GM18868 (cell line): ENCODE data around the gene FANCI.

ENCODE experiments used
- ATAC-seq: cut with Tn5 transposase; IDR thresholded peaks from one replicate; pipeline ENCODE4 v1.9.1; 2021; ENCODE audit warnings: mild to moderate bottlenecking, moderate library complexity; ENCODE audit not compliant: unreplicated experiment

FANCI gene

DNA sequence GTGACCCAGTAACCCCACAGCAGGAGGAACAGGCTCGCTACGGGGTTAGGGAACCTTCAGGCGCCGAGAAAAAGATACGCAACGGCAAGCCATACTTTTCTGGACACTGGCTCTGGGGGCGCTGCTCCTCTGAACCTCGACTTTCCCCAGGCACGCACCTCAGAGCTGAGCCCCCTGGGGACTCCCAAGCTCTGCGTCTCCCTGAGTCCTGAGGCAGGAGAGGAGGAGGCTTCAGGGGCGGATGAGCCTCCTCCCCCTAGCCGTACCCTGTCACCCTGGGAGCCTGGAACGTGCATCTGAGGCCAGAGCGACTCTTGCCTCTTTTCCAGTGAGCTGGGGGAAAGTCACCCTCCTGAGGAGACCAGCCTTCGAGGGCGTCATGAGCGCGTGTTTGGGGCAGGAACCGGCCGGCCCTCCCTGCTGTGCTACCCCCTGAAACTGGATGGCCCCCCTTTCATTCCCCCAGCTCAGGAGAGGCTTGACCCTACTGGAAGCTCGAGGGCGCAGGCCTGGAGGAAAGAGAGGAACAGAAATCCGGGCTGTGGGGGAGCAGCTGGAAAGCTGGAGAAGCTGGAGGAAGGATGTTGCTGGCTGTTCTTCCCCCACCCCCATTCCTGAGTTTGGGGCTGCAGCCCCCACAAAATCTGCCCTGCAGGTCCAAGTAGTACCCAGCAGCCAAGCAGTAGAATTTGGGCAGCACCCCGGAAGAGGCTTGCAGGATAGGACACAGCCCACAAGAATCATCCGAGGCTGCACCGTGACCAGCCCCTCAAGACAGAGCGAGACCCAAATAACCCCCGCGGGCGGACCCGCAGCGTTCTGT lies 115.9 kb downstream of the FANCI start:
- no peak for ATAC-seq

DNA sequence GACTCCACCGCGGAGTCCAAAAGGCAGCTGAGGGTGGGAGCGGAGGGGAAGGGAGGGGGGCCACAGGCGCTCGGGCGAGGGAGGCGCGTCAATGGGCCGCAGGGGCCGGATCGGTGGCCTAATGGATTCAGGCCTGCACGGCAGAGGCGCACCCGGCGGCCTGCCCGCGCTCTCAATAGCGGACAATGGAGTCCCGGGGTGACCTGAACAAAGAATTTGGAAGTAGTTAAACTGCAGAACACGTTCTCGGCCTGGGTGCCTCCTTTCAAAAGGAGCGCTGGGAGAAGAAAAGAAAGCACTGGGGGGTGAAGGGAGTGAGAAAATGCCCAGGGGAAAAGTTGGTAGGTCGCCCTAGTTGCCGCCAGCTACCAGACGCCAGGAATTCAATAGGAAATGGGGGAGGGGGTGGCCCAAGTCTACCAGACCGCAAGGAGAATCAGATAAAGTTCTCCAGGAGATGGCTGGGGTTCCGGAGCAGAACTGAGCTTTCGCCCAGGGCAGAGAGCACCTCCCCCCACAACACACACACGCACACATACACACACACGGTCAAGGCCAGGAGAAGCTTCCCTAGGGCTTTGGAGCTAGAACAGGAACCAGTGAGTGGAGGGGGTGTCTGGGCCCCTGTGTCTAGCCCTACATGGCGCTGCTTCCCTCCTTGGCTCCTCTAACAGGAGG lies 116.7 kb downstream of the FANCI start:
- no peak for ATAC-seq

DNA sequence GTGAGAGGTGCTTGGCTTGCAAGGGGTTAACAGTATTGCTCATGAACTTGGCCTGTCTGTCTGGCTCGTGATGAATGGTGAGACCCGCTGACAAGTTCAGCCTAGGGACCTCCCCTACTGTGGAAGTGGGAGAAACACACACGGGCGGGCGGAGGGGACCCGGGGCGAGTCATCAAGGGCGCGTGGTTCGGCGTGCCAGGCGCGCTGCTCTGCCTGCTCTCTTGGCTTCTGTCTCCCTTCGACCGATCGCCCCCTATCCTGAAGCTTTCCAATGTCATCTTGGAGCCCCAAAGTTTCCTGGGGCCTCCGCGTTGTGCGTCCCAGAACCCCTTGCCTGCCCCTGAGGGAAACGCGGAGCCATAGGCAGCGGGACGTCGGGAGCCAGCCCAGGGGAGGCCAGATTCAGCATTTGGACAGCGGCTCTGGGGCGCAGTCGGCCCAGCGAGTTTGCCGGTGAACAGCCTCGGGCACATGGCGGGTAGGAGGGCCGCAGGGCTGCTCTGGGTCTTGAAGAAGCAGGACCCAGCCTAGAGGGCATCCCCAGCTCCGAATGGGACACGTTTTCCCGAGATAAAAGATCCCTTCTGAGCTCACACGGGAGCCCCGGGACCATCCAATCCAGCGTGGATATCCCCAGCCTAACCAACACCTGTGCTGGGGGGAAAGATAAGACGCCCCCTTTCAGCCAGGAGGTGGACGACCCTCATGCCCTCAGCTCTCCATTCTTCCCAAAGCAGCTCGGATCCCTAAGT lies 117.8 kb downstream of the FANCI start:
- ATAC-seq: no peak

DNA sequence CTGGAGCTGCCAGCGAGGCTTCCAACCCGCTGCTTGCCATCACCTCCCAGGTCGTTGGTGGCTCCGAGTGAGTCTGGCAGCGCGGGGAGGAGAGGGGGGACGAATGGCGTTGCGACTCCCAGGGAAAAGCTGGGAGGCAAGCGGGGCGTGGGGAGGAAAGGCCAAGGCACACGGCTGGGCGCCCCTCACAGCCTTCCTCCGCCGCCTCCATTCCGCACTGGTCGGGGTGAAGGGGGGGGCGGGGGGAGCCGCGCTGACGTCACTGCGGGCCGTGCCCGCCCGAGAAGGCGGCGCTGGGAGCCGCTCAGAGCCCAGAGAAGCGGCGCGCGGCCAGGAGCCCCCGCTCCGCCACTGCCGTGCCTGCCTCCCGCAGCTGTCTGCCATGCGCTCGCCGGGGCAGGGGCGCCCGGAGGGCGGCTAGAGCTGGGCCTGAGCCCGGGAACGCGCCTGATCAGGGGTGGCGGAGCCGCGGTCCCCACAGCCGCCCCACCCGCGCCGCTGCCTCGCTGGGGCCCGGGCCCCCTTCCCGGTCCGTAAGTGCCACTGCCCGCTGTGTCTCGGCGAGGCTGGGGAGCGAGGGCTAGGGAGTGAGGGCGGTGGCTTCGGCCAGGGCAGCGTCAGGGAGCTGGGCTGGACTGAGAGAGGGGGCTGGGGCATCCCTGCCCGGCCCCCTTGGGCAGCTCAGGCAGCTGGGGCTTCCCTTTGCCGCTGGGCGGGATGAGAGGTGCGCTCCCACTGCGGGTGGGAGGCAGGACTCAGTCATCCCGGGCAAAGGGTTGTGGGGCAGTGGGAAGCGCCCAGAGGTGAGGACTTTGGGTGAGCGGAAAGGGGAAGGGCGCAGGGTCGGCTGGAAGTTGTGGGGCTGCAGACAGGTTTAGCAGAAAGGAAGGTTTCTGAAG lies 118.7 kb downstream of the FANCI start:
- ATAC-seq: no peak

DNA sequence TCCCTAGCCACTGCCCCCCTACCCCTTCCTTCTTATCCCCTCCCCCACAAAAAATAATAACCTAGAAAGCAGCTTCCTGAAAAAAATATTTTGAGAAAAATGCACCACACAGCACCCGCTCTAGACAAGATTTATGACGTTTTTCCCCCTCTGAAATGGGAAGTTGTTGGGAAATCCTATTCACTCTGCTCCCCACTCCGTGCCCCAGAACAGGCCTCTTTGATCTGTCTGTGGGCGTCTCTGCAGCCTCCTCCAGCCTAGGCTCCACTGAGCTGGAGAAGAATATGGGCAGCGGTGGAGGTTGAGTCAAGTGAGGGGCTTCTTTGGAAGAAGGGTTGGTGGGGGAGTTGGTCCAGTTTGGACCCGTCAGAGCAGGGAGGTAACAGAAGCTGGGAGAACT lies 119.4 kb downstream of the FANCI start:
- no peak for ATAC-seq

DNA sequence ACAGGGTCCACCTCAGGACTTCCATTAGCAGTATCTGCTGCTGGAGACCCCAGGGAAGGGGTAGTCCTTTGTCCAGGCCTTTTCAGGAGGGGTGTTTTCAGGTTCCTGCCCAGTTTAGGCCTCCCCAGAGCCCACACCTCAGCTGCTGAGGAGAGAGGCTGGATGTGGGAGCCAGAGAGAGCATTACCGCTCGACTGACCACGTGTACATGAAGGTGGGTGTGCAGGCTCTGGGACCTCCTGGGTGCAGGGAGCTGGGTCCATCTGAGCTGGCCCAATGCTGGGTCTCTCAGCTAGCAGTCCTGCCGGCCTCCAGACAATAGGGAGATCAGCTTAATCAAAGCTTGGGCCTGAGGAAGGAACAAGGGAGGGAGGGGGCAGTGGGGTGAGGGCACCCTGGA lies 120.0 kb downstream of the FANCI start:
- no peak for ATAC-seq

DNA sequence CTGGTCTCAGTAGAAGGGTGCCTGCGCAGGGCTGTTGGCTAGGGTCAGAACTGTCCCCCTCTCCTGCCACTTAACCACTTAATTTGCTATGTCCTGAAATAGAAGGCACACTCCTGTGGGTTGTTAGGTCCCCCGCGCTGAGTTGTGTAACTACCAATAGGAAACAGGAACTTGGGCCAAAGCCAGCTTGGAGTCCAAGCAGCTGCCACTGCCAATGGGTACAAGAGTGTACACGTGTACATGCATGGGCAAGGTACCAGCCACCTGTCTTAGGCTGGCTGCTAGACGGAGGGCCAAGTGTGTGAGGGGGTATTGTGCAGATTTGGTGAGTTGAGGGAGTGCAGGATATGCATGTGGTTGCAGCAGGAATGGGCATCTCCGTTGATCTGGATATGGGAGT lies 120.6 kb downstream of the FANCI start:
- no peak for ATAC-seq

DNA sequence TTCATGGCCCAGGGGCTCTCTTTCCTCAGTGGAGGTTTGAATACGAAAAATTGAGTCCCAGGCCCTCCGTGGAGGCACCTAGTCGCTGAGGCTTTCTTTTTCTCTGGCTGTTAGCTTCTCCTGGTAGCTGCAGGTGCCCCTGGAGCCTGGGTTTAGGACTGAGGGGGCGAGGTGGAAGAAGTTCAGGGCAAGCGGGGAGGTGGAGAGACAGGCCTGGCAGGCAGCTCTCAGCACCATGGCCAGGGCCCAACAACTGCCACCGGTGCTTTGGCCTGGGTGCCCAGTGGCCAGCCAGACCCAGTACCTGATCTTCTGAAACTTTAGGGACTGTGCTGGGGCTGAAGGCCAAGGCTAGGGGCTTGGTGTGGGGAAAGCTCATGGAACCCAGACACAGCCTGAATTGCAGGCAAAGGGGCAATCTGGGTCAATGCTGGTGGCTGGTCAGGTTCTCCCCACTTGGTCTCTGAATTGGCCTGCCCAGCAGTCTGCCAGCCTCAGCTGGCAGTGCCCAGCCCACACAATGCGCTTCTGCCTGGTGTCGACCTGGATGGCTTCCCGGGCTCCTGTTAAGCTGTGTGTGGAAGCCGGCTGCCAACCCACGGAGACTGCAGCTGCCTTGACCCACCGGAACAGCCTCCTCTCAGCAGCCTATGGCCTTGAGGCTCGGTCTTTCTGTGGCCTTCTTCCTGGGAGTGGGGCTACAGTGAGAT lies 121.1 kb downstream of the FANCI start:
- no peak for ATAC-seq

DNA sequence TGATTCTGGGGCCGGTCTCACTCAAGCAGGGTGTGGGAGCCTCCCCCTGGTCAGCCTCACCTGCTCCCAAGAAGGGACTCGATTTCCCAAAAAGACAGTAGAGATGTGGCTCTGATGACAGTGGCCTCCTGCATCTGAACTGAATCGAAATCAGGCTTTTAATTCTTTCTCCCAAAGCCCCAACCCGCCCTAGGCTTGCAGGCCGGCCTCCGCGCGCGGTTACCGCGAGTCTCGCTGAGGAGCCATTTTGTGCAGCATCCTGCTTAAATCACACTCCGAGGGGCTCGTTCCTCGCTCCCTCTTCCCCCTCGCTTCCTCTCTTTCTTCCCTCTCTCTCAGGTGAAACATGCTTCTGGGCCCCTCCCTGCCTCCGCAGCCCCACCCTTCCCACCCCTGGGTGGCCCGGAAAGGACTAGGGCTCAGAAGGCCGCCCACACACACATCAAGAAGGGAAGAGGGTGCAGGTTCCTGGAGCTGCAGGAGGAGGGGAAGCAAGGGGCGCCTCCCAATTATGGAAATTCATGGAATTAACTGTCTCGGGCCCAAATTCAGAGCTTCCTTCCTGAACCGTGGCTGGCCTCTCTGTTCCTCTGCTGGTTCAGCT lies 121.8 kb downstream of the FANCI start:
- ATAC-seq: no peak
